Omental fat pad (tissue), 4 donors: ENCODE results near the gene RAB11A. TPM values are rescaled to one million over a fixed set of nuclear protein-coding genes. Genes with fewer than 3 reads are reported as not detected.

Experiments
- ATAC-seq: fragments of 150-250 bp; one replicate; pipeline ENCODE4 v1.9.1; 2016; ENCODE audit warnings: mild to moderate bottlenecking, moderate library complexity; ENCODE audit not compliant: low FRiP score
- DNase-seq: peaks from one replicate; pipeline ENCODE4 v3.0.0-alpha.2; 2019; ENCODE audit warnings: low spot score
- CTCF ChIP-seq, 3 donors: fragments of 450-650 bp; IDR thresholded peaks; one replicate each; pipeline ENCODE4 v1.5.1; 2016 to 2017; ENCODE audit warnings: antibody characterized with exemption in 3 of 3, mild to moderate bottlenecking in 3 of 3, moderate library complexity in 2 of 3
- total RNA-seq, 4 donors: library from RNA; depleted of rRNA; stranded (reverse); fragments of >200 nt; gene quantifications; one replicate each; pipeline ENCODE4 v1.1.0, GENCODE V29; 2016

The RAB11A gene
- total RNA-seq, 4 donors from 2014 or later = 142 to 191 (median 158) TPM

GRCh38 chr15:65916664-65917406, 47.5 kb downstream of the RAB11A start:
- ATAC-seq (peak; percentile 61), DNase-seq (no peak)
- no peak for TF ChIP-seq CTCF (IDR thresholded peaks at IDR 0.05)

GRCh38 chr15:65917407-65917756, 48.1 kb downstream of the RAB11A start:
- DNase-seq (no peak), ATAC-seq (no peak)
- no peak for TF ChIP-seq CTCF (IDR thresholded peaks at IDR 0.05)

- no peak for ATAC-seq
- no peak for DNase-seq
- no peak for TF ChIP-seq CTCF (IDR thresholded peaks at IDR 0.05)
These were observed 48.6 kb downstream of the RAB11A start for GRCh38 chr15:65917936-65918335.

DNA sequence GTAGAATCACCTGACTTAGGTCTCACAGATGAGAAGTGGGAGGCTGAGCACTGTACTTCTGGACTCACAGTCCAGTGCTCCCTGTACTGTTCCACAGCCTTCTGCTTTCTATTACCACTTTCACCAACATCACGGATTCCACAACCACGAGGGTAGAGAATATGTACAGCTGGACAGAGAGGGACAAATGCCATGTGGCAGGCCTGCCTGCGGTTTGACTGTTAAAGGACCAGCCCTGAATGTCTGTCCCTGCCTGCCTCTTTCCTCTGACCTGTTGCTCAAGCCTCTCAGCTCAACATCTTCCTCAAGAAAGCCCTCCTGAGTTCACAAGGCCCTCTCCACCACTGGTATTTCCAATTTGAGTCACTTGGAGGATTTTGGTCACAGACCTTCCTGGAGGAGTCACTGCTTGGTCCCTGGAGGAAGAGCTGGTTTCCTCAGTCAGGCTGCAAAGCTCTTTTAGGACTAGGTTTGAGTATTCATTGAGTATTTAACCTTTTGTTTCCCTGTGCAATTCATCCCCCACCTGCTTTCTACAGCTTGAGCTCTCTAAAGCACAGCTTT, 49.1 kb downstream of the RAB11A start:
- no peak for ATAC-seq
- DNase-seq = no peak
- no peak for TF ChIP-seq CTCF (IDR thresholded peaks at IDR 0.05)

DNA sequence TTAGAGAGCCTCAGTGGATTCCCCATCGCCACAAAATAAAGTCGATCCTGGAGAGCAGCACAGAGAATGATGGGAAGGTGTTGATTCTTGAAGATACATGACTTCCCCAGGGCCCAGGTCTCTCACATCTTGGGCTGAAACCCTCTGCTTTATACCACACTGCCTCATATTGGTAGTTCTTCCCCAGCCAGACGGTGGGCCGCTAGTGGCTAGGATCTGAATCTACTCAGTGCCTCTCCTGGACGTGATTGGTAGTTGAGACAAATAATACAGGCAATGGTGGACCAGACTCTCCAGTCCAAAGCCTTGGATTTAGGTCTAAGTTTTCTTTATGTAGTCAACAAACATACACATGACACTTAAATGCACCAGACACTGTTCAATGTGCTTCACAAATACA, 49.7 kb downstream of the RAB11A start:
- no peak for ATAC-seq

GRCh38 chr15:65919353-65919752, 50.1 kb downstream of the RAB11A start:
- no peak for DNase-seq
- TF ChIP-seq CTCF (IDR thresholded peaks at IDR 0.05) = no peak
- no peak for ATAC-seq

More for the DNA sequence above, 49.7 kb downstream of the RAB11A start:
- no peak for TF ChIP-seq CTCF (IDR thresholded peaks at IDR 0.05)
- no peak for DNase-seq

DNA sequence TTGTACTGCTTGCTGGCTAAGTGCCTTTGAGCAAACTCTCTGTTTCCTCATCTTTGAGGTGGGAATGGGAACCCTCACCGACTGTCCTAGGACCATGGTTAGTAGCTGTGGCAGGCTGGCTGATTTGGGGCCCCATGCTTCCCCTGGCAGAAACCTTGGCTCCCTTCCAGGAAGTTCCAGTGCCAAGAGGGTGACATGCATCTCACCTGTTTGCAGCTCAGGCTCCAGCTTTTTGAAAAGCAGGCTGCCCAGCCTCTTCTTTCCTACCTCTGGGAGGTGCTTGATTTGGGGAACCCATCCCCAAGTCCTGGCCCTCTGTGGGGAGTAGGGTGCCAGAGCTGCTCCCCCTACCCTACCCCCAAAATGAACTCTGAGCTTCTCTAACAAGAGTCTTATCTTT, 50.8 kb downstream of the RAB11A start:
- no peak for TF ChIP-seq CTCF (IDR thresholded peaks at IDR 0.05)
- ATAC-seq = no peak
- no peak for DNase-seq
